D341Med (cell line): ENCODE data around the gene DEGS2.

Experiments used
- DNase-seq: peaks from one replicate; pipeline ENCODE4 v3.0.0; 2012; ENCODE audit warnings: low spot score

The DEGS2 gene

GRCh38 chr14:100132161-100132902 is 27.1 kb downstream of the DEGS2 start:
- no peak for DNase-seq

- no peak for DNase-seq
Measured at GRCh38 chr14:100131181-100131580, 28.3 kb downstream of the DEGS2 start.

GRCh38 chr14:100130521-100130920 is 28.9 kb downstream of the DEGS2 start:
- no peak for DNase-seq

GRCh38 chr14:100129161-100129589 is 30.3 kb downstream of the DEGS2 start:
- DNase-seq = no peak

- no peak for DNase-seq
Measured at GRCh38 chr14:100128688-100129087, 30.8 kb downstream of the DEGS2 start.

GRCh38 chr14:100127853-100128455 is 31.5 kb downstream of the DEGS2 start:
- no peak for DNase-seq

- DNase-seq = no peak
Measured at GRCh38 chr14:100126401-100126800, 33.0 kb downstream of the DEGS2 start.

- DNase-seq = no peak
Measured at GRCh38 chr14:100124551-100125088, 34.8 kb downstream of the DEGS2 start.

GRCh38 chr14:100123618-100124017 is 35.8 kb downstream of the DEGS2 start:
- no peak for DNase-seq

- no peak for DNase-seq
Measured at GRCh38 chr14:100122481-100123223, 36.8 kb downstream of the DEGS2 start.

- DNase-seq = no peak
Measured at GRCh38 chr14:100121643-100122480, 37.6 kb downstream of the DEGS2 start.

- no peak for DNase-seq
Measured at GRCh38 chr14:100120522-100121269, 38.7 kb downstream of the DEGS2 start.

- no peak for DNase-seq
Measured at GRCh38 chr14:100119251-100119650, 40.2 kb downstream of the DEGS2 start.

- no peak for DNase-seq
Measured at GRCh38 chr14:100118396-100119011, 40.9 kb downstream of the DEGS2 start.

- DNase-seq = no peak
Measured at GRCh38 chr14:100117633-100118395, 41.6 kb downstream of the DEGS2 start.

- DNase-seq = no peak
Measured at GRCh38 chr14:100117026-100117425, 42.4 kb downstream of the DEGS2 start.

- DNase-seq = no peak
Measured at GRCh38 chr14:100116134-100116533, 43.3 kb downstream of the DEGS2 start.

- no peak for DNase-seq
Measured at GRCh38 chr14:100115726-100116125, 43.7 kb downstream of the DEGS2 start.

GRCh38 chr14:100115236-100115635 is 44.2 kb downstream of the DEGS2 start:
- DNase-seq = no peak
